Stimulated activated effector memory CD8-positive, alpha-beta T cell treated with anti-CD3 and anti-CD28 coated beads, Interleukin-12 subunit alpha, Interleukin-12 subunit beta, amount 100 ng/mL, for 72 hours (primary cell): ENCODE data around the gene APBB3.
"Not testable (repeated sequence)": the region's sequence is repeated elsewhere in the genome, so short reads cannot be mapped to it uniquely, and the experiment has no call there.

Experiments used
- ATAC-seq: fragments of 150-1000 bp; cut with Tn5 transposase; 2 replicates; pipeline ENCODE4 v1.10.0; 2021
- DNase-seq, 2 donors: peaks; one replicate each; pipeline ENCODE4 v3.0.0; 2021 to 2022; ENCODE audit warnings: low spot score in 2 of 2
- H3K27ac Mint-ChIP-seq: one replicate; pipeline ENCODE4 v1.8.0; 2022; ENCODE audit warnings: mild to moderate bottlenecking, mixed read lengths
- H3K36me3 Mint-ChIP-seq: one replicate; pipeline ENCODE4 v1.8.0; 2022; ENCODE audit warnings: mild to moderate bottlenecking, mixed read lengths
- H3K4me1 Mint-ChIP-seq: one replicate; pipeline ENCODE4 v1.8.0; 2022; ENCODE audit warnings: mixed read lengths
- H3K4me3 Mint-ChIP-seq: one replicate; pipeline ENCODE4 v1.8.0; 2022; ENCODE audit warnings: mild to moderate bottlenecking, mixed read lengths
- H3K9me3 Mint-ChIP-seq: one replicate; pipeline ENCODE4 v1.8.0; 2022; ENCODE audit warnings: mixed read lengths

Gene APBB3

GRCh38 chr5:140564196-140565023 lies at the start of gene APBB3, which contains the start of gene SLC35A4:
TSS of gene APBB3 (minus strand) at chr5:140564598. CDS start at chr5:140564245, 353 bp downstream.
TSS of gene SLC35A4 (plus strand) at chr5:140564828. CDS start at chr5:140567170, 2,342 bp downstream.
- DNase-seq (peak; percentile 91 to 97), ATAC-seq (peak; percentile 93)
- H3K4me3 Mint-ChIP-seq = peak within 1 kb of the TSS; percentile 82
- H3K27ac Mint-ChIP-seq = peak within 1 kb of the TSS; percentile 94
- H3K9me3 Mint-ChIP-seq = no peaks in the 10 kb centered on the region
- peaks cover 65% of the 10 kb centered on the region for H3K4me1 Mint-ChIP-seq
- peaks cover 28% of the 10 kb centered on the region for H3K36me3 Mint-ChIP-seq

GRCh38 chr5:140611020-140611521 lies 46.7 kb upstream of the APBB3 start:
- DNase-seq (no peak), ATAC-seq (no peak)
- Mint-ChIP-seq H3K4me1 (no peaks in the 10 kb centered on the region), H3K36me3 (no peaks in the 10 kb centered on the region), H3K9me3 (no peaks in the 10 kb centered on the region), H3K4me3 (no peak overlapping the region), H3K27ac (no peak overlapping the region)

- no peak for ATAC-seq
- Mint-ChIP-seq H3K9me3 (no peaks in the 10 kb centered on the region), H3K4me1 (no peaks in the 10 kb centered on the region), H3K27ac (no peak overlapping the region), H3K4me3 (no peak overlapping the region), H3K36me3 (no peaks in the 10 kb centered on the region)
- no peak for DNase-seq
Observed at GRCh38 chr5:140609126-140609525, 44.7 kb upstream of the APBB3 start.

GRCh38 chr5:140608722-140609121 lies 44.3 kb upstream of the APBB3 start:
- Mint-ChIP-seq H3K4me1 (no peaks in the 10 kb centered on the region), H3K27ac (no peak overlapping the region), H3K9me3 (no peaks in the 10 kb centered on the region), H3K4me3 (no peak overlapping the region), H3K36me3 (no peaks in the 10 kb centered on the region)
- no peak for ATAC-seq
- no peak for DNase-seq

GRCh38 chr5:140607031-140607430 lies 42.6 kb upstream of the APBB3 start:
- DNase-seq = no peak
- Mint-ChIP-seq H3K36me3 (no peaks in the 10 kb centered on the region), H3K27ac (no peak overlapping the region), H3K4me3 (no peak overlapping the region), H3K9me3 (no peaks in the 10 kb centered on the region), H3K4me1 (no peaks in the 10 kb centered on the region)
- ATAC-seq = no peak

GRCh38 chr5:140605879-140606278 lies 41.5 kb upstream of the APBB3 start:
- DNase-seq = no peak
- Mint-ChIP-seq H3K36me3 (no peaks in the 10 kb centered on the region), H3K27ac (no peak overlapping the region), H3K4me1 (no peaks in the 10 kb centered on the region), H3K4me3 (no peak overlapping the region), H3K9me3 (no peaks in the 10 kb centered on the region)
- ATAC-seq = no peak

- Mint-ChIP-seq H3K4me1 (no peaks in the 10 kb centered on the region), H3K4me3 (no peak overlapping the region), H3K27ac (no peak overlapping the region), H3K36me3 (no peaks in the 10 kb centered on the region), H3K9me3 (no peaks in the 10 kb centered on the region)
- DNase-seq (no peak), ATAC-seq (no peak)
Observed at GRCh38 chr5:140603734-140604133, 39.3 kb upstream of the APBB3 start.

- H3K4me3 Mint-ChIP-seq, ATAC-seq, DNase-seq, H3K4me1 Mint-ChIP-seq, H3K36me3 Mint-ChIP-seq, H3K27ac Mint-ChIP-seq, H3K9me3 Mint-ChIP-seq: not testable (repeated sequence)
Observed at GRCh38 chr5:140603446-140603698, 39.0 kb upstream of the APBB3 start.

GRCh38 chr5:140602147-140602546 lies 37.7 kb upstream of the APBB3 start:
- ATAC-seq = no peak

GRCh38 chr5:140600096-140600495 lies 35.7 kb upstream of the APBB3 start:
- H3K4me3 Mint-ChIP-seq = no peak overlapping the region
- DNase-seq = no peak
- no peak for ATAC-seq
- H3K9me3 Mint-ChIP-seq = no peaks in the 10 kb centered on the region
- H3K27ac Mint-ChIP-seq = no peak overlapping the region
- no peaks in the 10 kb centered on the region for H3K36me3 Mint-ChIP-seq
- H3K4me1 Mint-ChIP-seq = no peaks in the 10 kb centered on the region

More at GRCh38 chr5:140602147-140602546, 37.7 kb upstream of the APBB3 start:
- H3K4me3 Mint-ChIP-seq = no peak overlapping the region
- DNase-seq = no peak
- H3K9me3 Mint-ChIP-seq = no peaks in the 10 kb centered on the region
- no peaks in the 10 kb centered on the region for H3K36me3 Mint-ChIP-seq
- H3K27ac Mint-ChIP-seq = no peak overlapping the region
- no peaks in the 10 kb centered on the region for H3K4me1 Mint-ChIP-seq

GRCh38 chr5:140598836-140599235 lies 34.4 kb upstream of the APBB3 start:
- DNase-seq = no peak
- no peak for ATAC-seq
- Mint-ChIP-seq H3K4me1 (no peaks in the 10 kb centered on the region), H3K9me3 (no peaks in the 10 kb centered on the region), H3K27ac (no peak overlapping the region), H3K36me3 (no peaks in the 10 kb centered on the region), H3K4me3 (no peak overlapping the region)

- H3K9me3 Mint-ChIP-seq = no peaks in the 10 kb centered on the region
- no peak for ATAC-seq
- H3K27ac Mint-ChIP-seq = no peak overlapping the region
- H3K4me3 Mint-ChIP-seq = no peak overlapping the region
- no peaks in the 10 kb centered on the region for H3K36me3 Mint-ChIP-seq
- no peak for DNase-seq
- H3K4me1 Mint-ChIP-seq = no peaks in the 10 kb centered on the region
Observed at GRCh38 chr5:140596321-140596741, 31.9 kb upstream of the APBB3 start.

GRCh38 chr5:140595538-140596300 lies 31.3 kb upstream of the APBB3 start:
- Mint-ChIP-seq H3K4me1 (no peaks in the 10 kb centered on the region), H3K4me3 (no peak overlapping the region), H3K27ac (no peak overlapping the region), H3K36me3 (no peaks in the 10 kb centered on the region), H3K9me3 (no peaks in the 10 kb centered on the region)
- DNase-seq (no peak), ATAC-seq (no peak)

- H3K36me3 Mint-ChIP-seq = no peaks in the 10 kb centered on the region
- no peaks in the 10 kb centered on the region for H3K9me3 Mint-ChIP-seq
- H3K27ac Mint-ChIP-seq = no peak overlapping the region
- no peak overlapping the region for H3K4me3 Mint-ChIP-seq
- ATAC-seq (no peak), DNase-seq (no peak)
- H3K4me1 Mint-ChIP-seq = no peaks in the 10 kb centered on the region
Observed at GRCh38 chr5:140594169-140594568, 29.8 kb upstream of the APBB3 start.

- H3K4me3 Mint-ChIP-seq, H3K9me3 Mint-ChIP-seq, H3K36me3 Mint-ChIP-seq, H3K27ac Mint-ChIP-seq, ATAC-seq, DNase-seq, H3K4me1 Mint-ChIP-seq: not testable (repeated sequence)
Observed at GRCh38 chr5:140593070-140593469, 28.7 kb upstream of the APBB3 start.
